Trophoblast cell (in vitro differentiated cells and primary cell): ENCODE data around the gene DGKK.

ENCODE experiments used
- DNase-seq, 2 donors: peaks; one replicate each; pipeline ENCODE4 v3.0.0-alpha.2; 2016
- H2AFZ ChIP-seq: 2 replicates; pipeline ENCODE4 v1.6.1; 2013; ENCODE audit warnings: low read length, moderate library complexity, mild to moderate bottlenecking; ENCODE audit not compliant: insufficient read depth, poor library complexity
- H2AK5ac ChIP-seq: 2 replicates; pipeline ENCODE4 v1.6.1; 2013; ENCODE audit warnings: mild to moderate bottlenecking, low read length
- H2BK120ac ChIP-seq: 2 replicates; pipeline ENCODE4 v1.6.1; 2013; ENCODE audit warnings: low read length, mild to moderate bottlenecking, moderate library complexity; ENCODE audit not compliant: insufficient read depth, poor library complexity
- H2BK12ac ChIP-seq: 2 replicates; pipeline ENCODE4 v1.6.1; 2013; ENCODE audit warnings: mild to moderate bottlenecking, low read length, moderate library complexity
- H2BK5ac ChIP-seq: 2 replicates; pipeline ENCODE4 v1.6.1; 2013; ENCODE audit warnings: low read length, low read depth, moderate library complexity, mild to moderate bottlenecking; ENCODE audit not compliant: poor library complexity
- H3K14ac ChIP-seq: 2 replicates; pipeline ENCODE4 v1.6.1; 2013; ENCODE audit warnings: mild to moderate bottlenecking, low read length
- H3K18ac ChIP-seq: 2 replicates; pipeline ENCODE4 v1.6.1; 2013; ENCODE audit warnings: mild to moderate bottlenecking, low read length
- H3K23ac ChIP-seq: 2 replicates; pipeline ENCODE4 v1.6.1; 2013; ENCODE audit warnings: low read length
- H3K27ac ChIP-seq: 2 replicates; pipeline ENCODE4 v1.5.1; 2013; ENCODE audit warnings: low read depth, mild to moderate bottlenecking, inconsistent platforms, low read length, moderate library complexity
- H3K27me3 ChIP-seq: 2 replicates; pipeline ENCODE4 v1.6.1; 2013; ENCODE audit warnings: inconsistent platforms, mild to moderate bottlenecking, low read length, moderate library complexity; ENCODE audit not compliant: insufficient read depth
- H3K36me3 ChIP-seq, 2 experiments: 1 replicate in 1 of 2; 2 replicates in 1 of 2; pipeline ENCODE4 v1.6.1; 2013; ENCODE audit warnings: low read length in 2 of 2, mild to moderate bottlenecking in 2 of 2, moderate library complexity in 1 of 2; ENCODE audit not compliant: insufficient read depth in 2 of 2, control insufficient read depth in 1 of 2
- H3K4ac ChIP-seq: 2 replicates; pipeline ENCODE4 v1.6.1; 2013; ENCODE audit warnings: low read depth, mild to moderate bottlenecking, low read length, moderate library complexity
- H3K4me1 ChIP-seq, 2 experiments: 1 replicate in 1 of 2; 2 replicates in 1 of 2; pipeline ENCODE4 v1.6.1; 2013; ENCODE audit warnings: low read length in 2 of 2, mild to moderate bottlenecking in 2 of 2, moderate library complexity in 1 of 2; ENCODE audit not compliant: insufficient read depth in 2 of 2, control insufficient read depth in 1 of 2
- H3K4me2 ChIP-seq: 2 replicates; pipeline ENCODE4 v1.6.1; 2013; ENCODE audit warnings: inconsistent platforms, mild to moderate bottlenecking, low read length, moderate library complexity
- H3K4me3 ChIP-seq: 2 replicates; pipeline ENCODE4 v1.5.1; 2013; ENCODE audit warnings: mild to moderate bottlenecking, low read depth, low read length, inconsistent platforms
- H3K79me1 ChIP-seq: one replicate; pipeline ENCODE4 v1.6.1; 2013; ENCODE audit warnings: low read length
- H3K79me2 ChIP-seq: 2 replicates; pipeline ENCODE4 v1.6.1; 2013; ENCODE audit warnings: low read length, mild to moderate bottlenecking; ENCODE audit not compliant: control insufficient read depth, insufficient read depth, poor library complexity
- H3K9ac ChIP-seq: 2 replicates; pipeline ENCODE4 v1.6.1; 2013; ENCODE audit warnings: mild to moderate bottlenecking, low read length
- H3K9me3 ChIP-seq: 2 replicates; pipeline ENCODE4 v1.6.1; 2013; ENCODE audit warnings: low read depth, mild to moderate bottlenecking, control low read depth, inconsistent platforms, low read length; ENCODE audit not compliant: insufficient read depth
- H4K12ac ChIP-seq: 2 replicates; pipeline ENCODE4 v1.6.1; 2013; ENCODE audit warnings: low read depth, mild to moderate bottlenecking, low read length, moderate library complexity
- H4K8ac ChIP-seq: 2 replicates; pipeline ENCODE4 v1.6.1; 2013; ENCODE audit warnings: low read depth, mild to moderate bottlenecking, low read length, moderate library complexity
- H4K91ac ChIP-seq: one replicate; pipeline ENCODE4 v1.6.1; 2013; ENCODE audit warnings: low read depth, mild to moderate bottlenecking, low read length, moderate library complexity
- WGBS: extraction: QIAGEN DNeasy Blood & Tissue Kit; methylation state at CpG from one replicate; pipeline ENCODE4 v1.1.7; 2013; ENCODE audit warnings: missing lambda C conversion rate; ENCODE audit not compliant: insufficient read length, insufficient coverage; ENCODE audit errors: extremely low coverage; 5-methylcytosine and 5-hydroxymethylcytosine counted together

DGKK gene

DNA sequence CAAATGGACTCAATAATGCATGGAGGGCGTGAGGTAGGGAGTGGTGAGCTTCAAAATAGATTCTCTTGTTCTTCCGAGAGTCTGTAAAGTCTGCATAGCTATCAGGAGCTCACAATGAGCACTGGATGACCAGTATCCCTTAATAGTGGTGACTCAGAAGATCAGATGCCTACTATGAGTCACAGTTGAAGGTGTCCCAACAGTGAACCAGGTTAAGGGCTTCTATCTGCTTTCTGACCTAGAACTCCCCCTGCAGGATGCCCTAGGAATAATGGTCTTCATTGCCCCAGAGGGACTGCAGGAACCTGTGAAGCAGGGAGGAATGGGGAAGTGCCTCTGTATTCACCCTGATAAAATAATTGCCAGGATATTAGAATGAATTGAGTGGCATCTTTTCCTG lies 22.1 kb downstream of the DGKK start:
- no peak overlapping the region for H2AK5ac ChIP-seq
- WGBS = no CpG with 5 or more reads among the region's 2 CpGs

DNA sequence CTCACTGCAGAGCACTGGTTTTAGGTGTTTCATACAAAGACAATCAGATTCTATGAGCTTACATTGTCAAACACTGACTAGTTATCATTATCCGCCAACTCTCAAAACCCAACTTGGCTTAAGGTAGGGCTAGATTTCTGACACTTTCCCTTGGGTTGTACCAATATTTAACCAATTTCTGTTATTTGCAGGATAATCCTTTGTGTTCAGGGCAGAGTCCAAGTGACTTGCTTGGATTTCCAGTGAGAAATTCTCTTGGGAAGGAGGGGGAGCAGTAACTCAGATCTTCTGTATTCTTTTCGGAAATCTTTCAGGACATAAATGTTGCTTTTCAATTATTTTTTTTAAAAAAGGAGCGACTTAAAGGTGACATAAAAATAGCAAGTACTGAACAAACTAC lies 23.1 kb downstream of the DGKK start:
- WGBS = no CpG with 5 or more reads among the region's 3 CpGs
- H2BK12ac ChIP-seq = no peak overlapping the region
- H4K12ac ChIP-seq = no peak overlapping the region
- H4K91ac ChIP-seq = no peak overlapping the region
- H2BK120ac ChIP-seq = no peak overlapping the region
- H3K79me1 ChIP-seq = no peaks in the 10 kb centered on the region
- peaks cover 0 to 2% of the 10 kb centered on the region in 2 experiments for H3K4me1 ChIP-seq
- H3K4me3 ChIP-seq = no peak overlapping the region
- H3K4ac ChIP-seq = no peak overlapping the region
- H3K4me2 ChIP-seq = no peak overlapping the region
- no peak overlapping the region for H4K8ac ChIP-seq
- no peak overlapping the region for H3K14ac ChIP-seq
- no peaks in the 10 kb centered on the region for H3K79me2 ChIP-seq
- H3K9me3 ChIP-seq = no peaks in the 10 kb centered on the region
- no peaks in the 10 kb centered on the region for H3K27me3 ChIP-seq
- no peak overlapping the region for H3K23ac ChIP-seq
- no peak overlapping the region for H2BK5ac ChIP-seq
- H2AK5ac ChIP-seq = no peak overlapping the region
- no peak overlapping the region for H2AFZ ChIP-seq
- H3K27ac ChIP-seq = no peak overlapping the region
- H3K9ac ChIP-seq = no peak overlapping the region
- DNase-seq = no peak
- no peak overlapping the region for H3K18ac ChIP-seq
- H3K36me3 ChIP-seq = peaks cover 0 to 2% of the 10 kb centered on the region in 2 experiments

More for the DNA sequence above, 22.1 kb downstream of the DGKK start:
- no peak overlapping the region for H3K4ac ChIP-seq
- no peak overlapping the region for H3K4me3 ChIP-seq
- peaks cover 0 to 2% of the 10 kb centered on the region in 2 experiments for H3K36me3 ChIP-seq
- H3K23ac ChIP-seq = no peak overlapping the region
- H3K79me1 ChIP-seq = no peaks in the 10 kb centered on the region
- no peak overlapping the region for H3K18ac ChIP-seq
- no peak overlapping the region for H4K12ac ChIP-seq
- no peaks in the 10 kb centered on the region for H3K79me2 ChIP-seq
- DNase-seq = peak; percentile 71 to 77
- no peaks in the 10 kb centered on the region for H3K27me3 ChIP-seq
- H4K91ac ChIP-seq = no peak overlapping the region
- H3K9me3 ChIP-seq = no peaks in the 10 kb centered on the region
- no peak overlapping the region for H2BK5ac ChIP-seq
- no peak overlapping the region for H2BK12ac ChIP-seq
- no peak overlapping the region for H4K8ac ChIP-seq
- peaks cover 0 to 2% of the 10 kb centered on the region in 2 experiments for H3K4me1 ChIP-seq
- no peak overlapping the region for H3K27ac ChIP-seq
- no peak overlapping the region for H2AFZ ChIP-seq
- H2BK120ac ChIP-seq = no peak overlapping the region
- no peak overlapping the region for H3K14ac ChIP-seq
- no peak overlapping the region for H3K4me2 ChIP-seq
- H3K9ac ChIP-seq = no peak overlapping the region

DNA sequence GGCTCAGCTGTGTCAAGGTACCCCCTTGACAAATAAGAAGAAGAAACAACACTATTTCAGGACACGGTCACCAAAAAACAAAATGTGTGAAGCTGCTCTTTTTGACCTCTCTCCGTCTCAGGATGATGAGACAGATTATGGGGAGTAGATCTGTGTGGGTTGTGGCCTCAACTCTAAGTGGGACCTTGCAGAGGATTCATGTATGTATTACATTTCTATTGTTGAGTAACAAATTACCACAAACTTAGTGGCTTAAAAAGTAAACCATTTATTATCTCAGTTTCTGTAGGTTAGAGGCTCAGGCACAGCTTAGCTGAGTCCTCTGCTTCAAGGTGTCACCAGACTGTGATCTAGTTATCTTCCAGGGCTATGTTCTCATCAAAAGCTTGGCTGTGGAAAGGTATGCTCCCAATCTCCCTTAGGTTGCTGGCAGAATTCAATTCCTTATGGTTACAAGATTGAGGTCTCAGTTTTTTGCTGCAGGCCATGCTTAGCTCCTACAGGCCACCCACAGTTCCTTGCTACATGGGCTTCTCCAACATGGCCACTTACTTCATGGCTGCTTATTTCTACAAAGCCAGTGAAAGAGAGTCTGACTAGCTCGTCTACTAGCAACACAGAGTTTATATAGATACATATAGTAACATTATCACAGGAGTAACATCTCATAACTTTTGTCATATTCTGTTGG lies 28.1 kb downstream of the DGKK start:
- Histone ChIP-seq H3K79me1 (no peaks in the 10 kb centered on the region), H2BK5ac (no peak overlapping the region), H3K4ac (no peak overlapping the region), H3K14ac (no peak overlapping the region), H3K4me1 (no peaks in the 10 kb centered on the region), H2BK12ac (no peak overlapping the region), H4K91ac (no peak overlapping the region), H3K79me2 (no peaks in the 10 kb centered on the region), H3K9ac (no peak overlapping the region), H3K4me2 (no peak overlapping the region), H4K12ac (no peak overlapping the region), H2BK120ac (no peak overlapping the region), H3K23ac (no peak overlapping the region), H3K27ac (no peak overlapping the region), H2AK5ac (no peak overlapping the region), H3K4me3 (no peak overlapping the region), H3K9me3 (no peaks in the 10 kb centered on the region), H3K18ac (no peak overlapping the region), H3K27me3 (no peaks in the 10 kb centered on the region), H3K36me3 (no peaks in the 10 kb centered on the region), H4K8ac (no peak overlapping the region), H2AFZ (no peak overlapping the region)
- DNase-seq = no peak
- no CpG with 5 or more reads among the region's 3 CpGs for WGBS

DNA sequence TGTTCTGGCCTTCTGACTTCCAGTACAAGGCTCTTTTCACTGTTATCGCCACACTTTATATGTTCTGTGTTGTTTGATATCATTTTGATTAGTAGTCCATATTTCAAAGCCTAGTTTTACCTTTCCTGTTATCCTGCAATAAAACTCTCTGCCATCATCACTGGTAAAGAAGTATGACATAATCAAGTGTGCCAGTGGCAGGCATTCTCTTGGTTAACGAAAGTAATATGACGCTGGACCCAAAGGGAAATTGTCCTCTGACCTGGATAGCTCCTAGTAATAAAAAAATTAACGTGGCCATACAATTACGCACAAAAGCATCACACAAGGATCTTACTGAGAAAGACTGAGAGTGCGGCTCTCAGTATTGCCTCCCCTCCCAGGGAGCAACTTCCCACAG lies 33.8 kb downstream of the DGKK start:
- no peak overlapping the region for H2AFZ ChIP-seq
- no peak overlapping the region for H3K4me3 ChIP-seq
- H3K4me2 ChIP-seq = no peak overlapping the region
- no peaks in the 10 kb centered on the region for H3K27me3 ChIP-seq
- no peak overlapping the region for H4K8ac ChIP-seq
- no peak overlapping the region for H3K27ac ChIP-seq
- WGBS = no CpG with 5 or more reads among the region's 6 CpGs
- no peaks in the 10 kb centered on the region for H3K79me2 ChIP-seq
- H3K4me1 ChIP-seq = peaks cover 5 to 12% of the 10 kb centered on the region in 2 experiments
- no peak overlapping the region for H3K14ac ChIP-seq
- H2BK12ac ChIP-seq = no peak overlapping the region
- no peak overlapping the region for H2BK5ac ChIP-seq
- no peak overlapping the region for H2AK5ac ChIP-seq
- H3K18ac ChIP-seq = no peak overlapping the region
- no peak overlapping the region for H3K9ac ChIP-seq
- no peak overlapping the region for H3K4ac ChIP-seq
- no peak for DNase-seq
- no peaks in the 10 kb centered on the region for H3K9me3 ChIP-seq
- peaks cover 2% of the 10 kb centered on the region for H3K79me1 ChIP-seq
- H3K36me3 ChIP-seq = no peaks in the 10 kb centered on the region
- no peak overlapping the region for H4K91ac ChIP-seq
- H3K23ac ChIP-seq = no peak overlapping the region
- no peak overlapping the region for H2BK120ac ChIP-seq
- no peak overlapping the region for H4K12ac ChIP-seq
